IPS-20b (cell line): ENCODE data around the gene NTF3.
"Not testable (repeated sequence)": the region's sequence is repeated elsewhere in the genome, so short reads cannot be mapped to it uniquely, and the experiment has no call there.

Experiments
- H3K27ac ChIP-seq: one replicate; pipeline ENCODE4 v1.5.1; 2013; ENCODE audit warnings: low read length
- H3K27me3 ChIP-seq: 2 replicates; pipeline ENCODE4 v1.6.1; 2013; ENCODE audit warnings: mild to moderate bottlenecking, low read length, inconsistent platforms; ENCODE audit not compliant: insufficient read depth
- H3K36me3 ChIP-seq: 2 replicates; pipeline ENCODE4 v1.6.1; 2013; ENCODE audit warnings: low read depth, mild to moderate bottlenecking, inconsistent platforms, low read length, moderate library complexity; ENCODE audit not compliant: insufficient read depth
- H3K4me1 ChIP-seq: 2 replicates; pipeline ENCODE4 v1.6.1; 2013; ENCODE audit warnings: mild to moderate bottlenecking, control low read depth, inconsistent platforms, low read length, moderate library complexity; ENCODE audit not compliant: insufficient read depth
- H3K4me3 ChIP-seq: 2 replicates; pipeline ENCODE4 v1.5.1; 2013; ENCODE audit warnings: mild to moderate bottlenecking, low read length, inconsistent platforms
- H3K9ac ChIP-seq: 2 replicates; pipeline ENCODE4 v1.6.1; 2013; ENCODE audit warnings: low read depth, mild to moderate bottlenecking, inconsistent platforms, low read length, moderate library complexity
- H3K9me3 ChIP-seq: 2 replicates; pipeline ENCODE4 v1.6.1; 2013; ENCODE audit warnings: mild to moderate bottlenecking, low read depth, low read length, inconsistent platforms; ENCODE audit not compliant: insufficient read depth

The NTF3 gene

GRCh38 chr12:5534426-5535199 is 102.7 kb downstream of the NTF3 start:
- Histone ChIP-seq H3K4me1 (peaks cover 5% of the 10 kb centered on the region; the same call in 1 of the 2 replicates), H3K36me3 (no peaks in the 10 kb centered on the region), H3K27me3 (peaks cover 4% of the 10 kb centered on the region; the same call in 1 of the 2 replicates), H3K27ac (no peak overlapping the region), H3K4me3 (no peak overlapping the region), H3K9me3 (no peaks in the 10 kb centered on the region), H3K9ac (no peak overlapping the region)

GRCh38 chr12:5535541-5535940 is 103.6 kb downstream of the NTF3 start:
- no peaks in the 10 kb centered on the region for H3K9me3 ChIP-seq
- no peak overlapping the region for H3K27ac ChIP-seq
- H3K4me1 ChIP-seq = peaks cover 5% of the 10 kb centered on the region; the same call in 1 of the 2 replicates
- H3K27me3 ChIP-seq = peaks cover 4% of the 10 kb centered on the region; the same call in 1 of the 2 replicates
- no peaks in the 10 kb centered on the region for H3K36me3 ChIP-seq
- no peak overlapping the region for H3K4me3 ChIP-seq
- H3K9ac ChIP-seq = no peak overlapping the region

- H3K27me3 ChIP-seq, H3K9me3 ChIP-seq, H3K4me1 ChIP-seq, H3K27ac ChIP-seq, H3K9ac ChIP-seq, H3K36me3 ChIP-seq, H3K4me3 ChIP-seq: not testable (repeated sequence)
These were observed 105.2 kb downstream of the NTF3 start for GRCh38 chr12:5537026-5537615.

- no peaks in the 10 kb centered on the region for H3K36me3 ChIP-seq
- peaks cover 5% of the 10 kb centered on the region; the same call in 1 of the 2 replicates for H3K4me1 ChIP-seq
- no peak overlapping the region for H3K27ac ChIP-seq
- H3K27me3 ChIP-seq = peaks cover 4% of the 10 kb centered on the region; the same call in 1 of the 2 replicates
- H3K4me3 ChIP-seq = no peak overlapping the region
- H3K9ac ChIP-seq = no peak overlapping the region
- no peaks in the 10 kb centered on the region for H3K9me3 ChIP-seq
These were observed 105.9 kb downstream of the NTF3 start for GRCh38 chr12:5537771-5538170.
